Measurements from ENCODE around the gene SRP19. TPM values are rescaled to one million over a fixed set of nuclear protein-coding genes. Genes with fewer than 3 reads are reported as not detected.

The SRP19 gene
- total and polyA plus RNA-seq, 10 of the 15 experiments (the other 5 are each of a cell fraction or from before 2014, with no cell fraction given), result 43.4 to 379 (median 156) TPM

DNA sequence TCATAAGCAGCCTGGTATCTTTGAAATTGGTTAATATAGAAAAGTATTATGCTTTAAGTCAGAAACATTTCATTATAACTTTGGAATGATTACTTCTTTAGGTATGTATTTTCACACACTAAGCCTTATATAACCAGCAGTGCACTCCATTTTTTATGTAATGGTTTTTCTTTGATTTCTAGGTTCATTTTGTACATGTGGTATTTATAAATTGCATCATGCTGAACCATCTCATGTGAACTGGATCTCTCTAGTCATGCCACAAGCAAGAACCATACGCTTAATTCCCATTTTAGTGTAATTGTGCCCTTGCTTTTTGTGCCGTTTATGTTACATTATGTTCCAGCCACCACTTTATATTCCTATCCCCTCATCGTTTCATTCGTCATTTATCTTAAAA lies 38.6 kb upstream of the SRP19 start:
- BruUV-seq (replicated peaks), result no TSS peak
- WGBS (ENCODE audit: insufficient coverage, insufficient replicate concordance, low lambda C conversion rate, missing lambda C conversion rate), result 89% methylated on average over 4 of the region's 4 CpGs

More for the DNA sequence above, 38.6 kb upstream of the SRP19 start:
- Histone ChIP-seq H4K20me1 (ENCODE audit: control insufficient read depth, insufficient read depth) (no peaks in the 10 kb centered on the region), H3K79me2 (ENCODE audit: control insufficient read depth, insufficient read depth, low read length) (no peaks in the 10 kb centered on the region), H3K36me3 (ENCODE audit: control insufficient read depth in 2 of 2, insufficient read depth in 2 of 2, low read length in 1 of 2) (peaks cover 6 to 13% of the 10 kb centered on the region in 2 experiments), H3K9ac (ENCODE audit: control insufficient read depth, insufficient read depth, low read length) (no peak overlapping the region), H3K27ac (ENCODE audit: control insufficient read depth, insufficient read depth) (no peak overlapping the region), H3K4me3 (no peak overlapping the region), H3K4me1 (ENCODE audit: control insufficient read depth, insufficient read depth, low read length) (no peaks in the 10 kb centered on the region), H2AFZ (ENCODE audit: control insufficient read depth, low read depth, low read length) (no peak overlapping the region), H3K4me2 (ENCODE audit: control insufficient read depth, insufficient read depth) (no peak overlapping the region), H3K9me3 (replicated peaks; ENCODE audit: control insufficient read depth, insufficient read depth, low read length) (no peaks in the 10 kb centered on the region), H3K27me3 (replicated peaks in 1 of 2; ENCODE audit: control insufficient read depth in 2 of 2, insufficient read depth in 2 of 2, low read length in 1 of 2) (no peaks in the 10 kb centered on the region)
- ChIA-PET SMC1A (ENCODE audit: uncharacterized antibody, unreplicated experiment) (interaction anchor here (0.7 to 1.2 kb wide), 2 partner anchors 9 to 26 kb away, joined by 3 to 4 read pairs; no protein-coding TSS in a partner anchor), RAD21 (ENCODE audit: unreplicated experiment) (no interaction called here), CTCF (no interaction called here), POLR2A (no interaction called here)
- DNase-seq (ENCODE audit: low read depth, low spot score), result no peak
- no peak for FAIRE-seq
- in situ Hi-C loops (cut with MboI) (no loop called here), intact Hi-C loops (cut with micrococcal nuclease; ENCODE audit: unreplicated experiment) (no loop called here)
- TF ChIP-seq KLF5 (IDR thresholded peaks at IDR 0.05; ENCODE audit: partially characterized antibody), result no peak
- no peak for TF ChIP-seq IKZF1 (conservative IDR thresholded peaks at IDR 0.05)
- TF ChIP-seq CREM (IDR thresholded peaks at IDR 0.05; ENCODE audit: low read depth), result no peak
- no peak for TF ChIP-seq MXI1 (IDR thresholded peaks at IDR 0.05; ENCODE audit: low read depth, low read length)
- no peak for TF ChIP-seq NR2C1 (IDR thresholded peaks at IDR 0.05)
- TF ChIP-seq ZBED1 (IDR thresholded peaks at IDR 0.05; ENCODE audit: borderline replicate concordance), result no peak
- TF ChIP-seq MTA3 (IDR thresholded peaks at IDR 0.05; ENCODE audit: borderline replicate concordance, low read length), result no peak
- no peak for TF ChIP-seq WRNIP1 (IDR thresholded peaks at IDR 0.05; ENCODE audit: borderline replicate concordance, low read depth, low read length)
- no peak for TF ChIP-seq MEF2A (IDR thresholded peaks at IDR 0.05; ENCODE audit: insufficient read depth, low read depth, low read length)
- no peak for TF ChIP-seq ZNF622 (IDR thresholded peaks at IDR 0.05)
- TF ChIP-seq NFYA (IDR thresholded peaks at IDR 0.05; ENCODE audit: borderline replicate concordance, low read depth, low read length), result no peak
- no peak for TF ChIP-seq SUPT20H (IDR thresholded peaks at IDR 0.05; ENCODE audit: borderline replicate concordance, control insufficient read depth, low read depth, low read length)
- no peak for TF ChIP-seq PKNOX1 (IDR thresholded peaks at IDR 0.05)
- TF ChIP-seq SREBF2 (IDR thresholded peaks at IDR 0.05; ENCODE audit: low read length), result no peak
- no peak for TF ChIP-seq EZH2 (IDR thresholded peaks at IDR 0.05; ENCODE audit: borderline replicate concordance, control insufficient read depth, low read depth, low read length)
- no peak for TF ChIP-seq HDAC2 (IDR thresholded peaks at IDR 0.05)
- TF ChIP-seq, protein P1, sequence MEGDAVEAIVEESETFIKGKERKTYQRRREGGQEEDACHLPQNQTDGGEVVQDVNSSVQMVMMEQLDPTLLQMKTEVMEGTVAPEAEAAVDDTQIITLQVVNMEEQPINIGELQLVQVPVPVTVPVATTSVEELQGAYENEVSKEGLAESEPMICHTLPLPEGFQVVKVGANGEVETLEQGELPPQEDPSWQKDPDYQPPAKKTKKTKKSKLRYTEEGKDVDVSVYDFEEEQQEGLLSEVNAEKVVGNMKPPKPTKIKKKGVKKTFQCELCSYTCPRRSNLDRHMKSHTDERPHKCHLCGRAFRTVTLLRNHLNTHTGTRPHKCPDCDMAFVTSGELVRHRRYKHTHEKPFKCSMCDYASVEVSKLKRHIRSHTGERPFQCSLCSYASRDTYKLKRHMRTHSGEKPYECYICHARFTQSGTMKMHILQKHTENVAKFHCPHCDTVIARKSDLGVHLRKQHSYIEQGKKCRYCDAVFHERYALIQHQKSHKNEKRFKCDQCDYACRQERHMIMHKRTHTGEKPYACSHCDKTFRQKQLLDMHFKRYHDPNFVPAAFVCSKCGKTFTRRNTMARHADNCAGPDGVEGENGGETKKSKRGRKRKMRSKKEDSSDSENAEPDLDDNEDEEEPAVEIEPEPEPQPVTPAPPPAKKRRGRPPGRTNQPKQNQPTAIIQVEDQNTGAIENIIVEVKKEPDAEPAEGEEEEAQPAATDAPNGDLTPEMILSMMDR (IDR thresholded peaks at IDR 0.05 in 2 of 3, conservative IDR thresholded peaks at IDR 0.05 in 1 of 3; ENCODE audit: control insufficient read depth in 2 of 3, extremely low read depth in 1 of 3, insufficient read depth in 1 of 3, low read depth in 3 of 3, low read length in 3 of 3), result no peak
- no peak for ATAC-seq

All from GM12878 (cell line).